Erythroblast (primary cell): ENCODE results near the gene RAD51B.

Experiments
- GATA1 ChIP-seq: IDR thresholded peaks from 2 replicates; pipeline ENCODE4 v1.6.1; 2011; ENCODE audit warnings: low read depth, mild to moderate bottlenecking, control low read depth, low read length, moderate library complexity
- POLR2A ChIP-seq: IDR thresholded peaks from 2 replicates; pipeline ENCODE4 v1.6.1; 2011; ENCODE audit warnings: mild to moderate bottlenecking, low read length

- TF ChIP-seq POLR2A (no peak), GATA1 (no peak)
Observed at GRCh38 chr14:68719634-68720384, 900.2 kb downstream of the RAD51B start.
